ENCODE data around the gene DST.

DST gene

DNA sequence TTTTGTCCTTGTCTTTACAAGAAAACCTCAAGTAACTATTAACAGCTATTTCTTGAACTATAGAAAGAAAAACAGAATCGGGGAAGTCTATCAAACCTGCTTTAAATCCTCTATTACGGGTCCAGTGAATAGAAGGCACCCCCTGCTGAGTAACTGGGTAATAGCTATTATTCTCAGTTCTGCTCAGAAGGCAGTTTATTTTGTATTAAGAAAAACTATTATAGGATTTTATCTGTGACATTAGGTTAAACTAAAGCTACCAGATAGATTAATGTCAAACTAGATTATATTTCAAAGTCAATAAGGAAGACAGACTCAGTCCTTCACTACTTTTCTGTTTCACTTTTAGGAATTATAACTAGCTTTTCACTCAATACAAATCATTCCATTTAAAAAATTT lies 93.7 kb downstream of the DST start:
- Histone ChIP-seq H3K4me3 (ENCODE audit: low read length, poor library complexity, severe bottlenecking) (no peak overlapping the region), H3K9ac (ENCODE audit: low read depth, low read length, poor library complexity, severe bottlenecking) (no peak overlapping the region), H3K4me2 (ENCODE audit: low read depth, low read length, poor library complexity, severe bottlenecking) (no peak overlapping the region), H3K4me1 (ENCODE audit: insufficient read depth, low read length, poor library complexity, severe bottlenecking) (peaks cover 9% of the 10 kb centered on the region), H3K9me2 (replicated peaks; ENCODE audit: low read depth, low read length) (no peaks in the 10 kb centered on the region), H3K27me3 (ENCODE audit: insufficient read depth, low read length, poor library complexity, severe bottlenecking) (no peaks in the 10 kb centered on the region), H3K79me2 (ENCODE audit: insufficient read depth, low read length) (no peaks in the 10 kb centered on the region), H3K36me3 (ENCODE audit: insufficient read depth, low read length) (no peaks in the 10 kb centered on the region), H3F3A (ENCODE audit: low read depth) (0 out of 2 replicates have a peak, but pooled peaks cover 3% of the 10 kb centered on the region), H2AFZ (ENCODE audit: low read length) (no peak overlapping the region), H4K20me1 (ENCODE audit: insufficient read depth, low read length, poor library complexity, severe bottlenecking) (no peaks in the 10 kb centered on the region), H3K9me3 (ENCODE audit: insufficient read depth, low read depth, low read length) (no peaks in the 10 kb centered on the region)
- TF ChIP-seq, protein P1, sequence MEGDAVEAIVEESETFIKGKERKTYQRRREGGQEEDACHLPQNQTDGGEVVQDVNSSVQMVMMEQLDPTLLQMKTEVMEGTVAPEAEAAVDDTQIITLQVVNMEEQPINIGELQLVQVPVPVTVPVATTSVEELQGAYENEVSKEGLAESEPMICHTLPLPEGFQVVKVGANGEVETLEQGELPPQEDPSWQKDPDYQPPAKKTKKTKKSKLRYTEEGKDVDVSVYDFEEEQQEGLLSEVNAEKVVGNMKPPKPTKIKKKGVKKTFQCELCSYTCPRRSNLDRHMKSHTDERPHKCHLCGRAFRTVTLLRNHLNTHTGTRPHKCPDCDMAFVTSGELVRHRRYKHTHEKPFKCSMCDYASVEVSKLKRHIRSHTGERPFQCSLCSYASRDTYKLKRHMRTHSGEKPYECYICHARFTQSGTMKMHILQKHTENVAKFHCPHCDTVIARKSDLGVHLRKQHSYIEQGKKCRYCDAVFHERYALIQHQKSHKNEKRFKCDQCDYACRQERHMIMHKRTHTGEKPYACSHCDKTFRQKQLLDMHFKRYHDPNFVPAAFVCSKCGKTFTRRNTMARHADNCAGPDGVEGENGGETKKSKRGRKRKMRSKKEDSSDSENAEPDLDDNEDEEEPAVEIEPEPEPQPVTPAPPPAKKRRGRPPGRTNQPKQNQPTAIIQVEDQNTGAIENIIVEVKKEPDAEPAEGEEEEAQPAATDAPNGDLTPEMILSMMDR (conservative IDR thresholded peaks at IDR 0.05; ENCODE audit: low read length) = peak; percentile 61
- no peak for TF ChIP-seq EZH2phosphoT487 (IDR thresholded peaks at IDR 0.05; ENCODE audit: borderline replicate concordance)

DNA sequence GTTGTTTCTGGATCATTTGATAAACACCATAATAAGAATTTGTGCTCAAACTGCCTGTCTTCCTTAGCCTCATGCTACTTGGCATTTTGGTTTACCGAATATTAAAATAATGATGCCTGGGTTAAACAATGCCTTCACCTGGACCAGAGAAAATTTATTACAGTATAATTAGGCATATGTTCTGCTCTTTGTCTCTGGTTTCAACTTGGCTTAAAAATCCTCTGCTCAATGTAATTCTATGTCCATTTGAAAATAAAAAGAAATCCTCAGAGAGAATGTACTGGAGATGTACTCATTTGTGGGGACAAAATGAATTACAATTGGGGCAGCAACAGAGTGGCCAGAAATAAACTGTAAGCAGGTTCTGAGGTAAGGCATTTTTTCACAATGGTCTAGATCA lies 95.0 kb downstream of the DST start:
- Histone ChIP-seq H3K9me2 (replicated peaks; ENCODE audit: low read depth, low read length) (no peaks in the 10 kb centered on the region), H3K79me2 (ENCODE audit: insufficient read depth, low read length) (no peaks in the 10 kb centered on the region), H2AFZ (ENCODE audit: low read length) (no peak overlapping the region), H4K20me1 (ENCODE audit: insufficient read depth, low read length, poor library complexity, severe bottlenecking) (no peaks in the 10 kb centered on the region), H3K4me3 (ENCODE audit: low read length, poor library complexity, severe bottlenecking) (no peak overlapping the region), H3K4me1 (ENCODE audit: insufficient read depth, low read length, poor library complexity, severe bottlenecking) (peaks cover 13% of the 10 kb centered on the region), H3K4me2 (ENCODE audit: low read depth, low read length, poor library complexity, severe bottlenecking) (no peak overlapping the region), H3F3A (ENCODE audit: low read depth) (0 out of 2 replicates have a peak, but pooled peaks cover 4% of the 10 kb centered on the region), H3K36me3 (ENCODE audit: insufficient read depth, low read length) (no peaks in the 10 kb centered on the region), H3K27me3 (ENCODE audit: insufficient read depth, low read length, poor library complexity, severe bottlenecking) (no peaks in the 10 kb centered on the region), H3K9me3 (ENCODE audit: insufficient read depth, low read depth, low read length) (no peaks in the 10 kb centered on the region), H3K9ac (ENCODE audit: low read depth, low read length, poor library complexity, severe bottlenecking) (no peak overlapping the region)
- TF ChIP-seq EZH2phosphoT487 (IDR thresholded peaks at IDR 0.05; ENCODE audit: borderline replicate concordance) = no peak
- TF ChIP-seq, protein P1 (conservative IDR thresholded peaks at IDR 0.05; ENCODE audit: low read length) = no peak

DNA sequence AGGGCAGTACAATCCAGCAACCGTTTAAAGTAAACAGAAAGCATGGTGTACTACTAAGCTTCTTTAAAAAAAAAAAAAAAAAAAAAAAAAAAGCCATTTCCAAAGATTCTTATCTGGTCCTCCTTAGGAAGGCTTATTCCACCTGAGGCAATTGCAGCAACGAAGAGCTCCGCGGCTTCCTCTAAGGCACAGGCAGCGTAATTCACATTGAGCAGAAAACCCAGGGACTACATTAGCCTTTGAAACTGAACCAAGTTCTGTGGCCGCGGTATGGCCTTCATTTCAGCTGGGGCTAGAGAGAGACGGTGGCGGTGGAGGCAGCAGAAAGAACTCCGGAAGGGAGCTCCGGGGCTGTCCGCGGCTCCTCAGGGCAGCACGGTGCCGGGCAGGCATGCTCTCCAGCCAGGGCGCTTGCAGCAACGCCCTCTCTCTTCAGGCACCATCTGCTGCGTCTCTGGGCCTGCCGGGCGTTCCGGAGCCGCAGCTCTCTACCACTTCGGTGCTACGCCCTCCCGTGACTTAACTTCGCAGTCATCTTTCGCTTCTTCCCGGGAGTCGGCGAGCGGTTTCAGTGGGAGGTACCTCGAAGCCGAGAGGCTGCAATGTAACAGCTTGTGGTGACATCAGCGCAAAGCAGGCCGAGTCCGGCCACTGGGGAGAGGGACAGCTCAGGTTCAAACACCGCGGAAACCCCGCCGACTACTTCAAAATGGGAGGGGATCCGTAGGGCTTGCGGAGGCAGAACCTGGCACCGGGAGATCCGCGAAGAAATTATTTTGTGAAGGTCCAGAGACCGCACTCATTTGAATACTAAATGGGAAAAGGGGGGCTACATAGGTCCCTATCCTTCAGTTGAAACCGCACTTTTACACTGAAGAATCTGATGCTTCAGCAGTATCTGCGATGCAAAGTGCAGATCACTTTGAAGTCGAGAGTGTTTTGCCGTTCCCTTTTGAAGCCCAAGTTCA lies 100.0 kb downstream of the DST start:
- Histone ChIP-seq H4K20me1 (ENCODE audit: insufficient read depth, low read length, poor library complexity, severe bottlenecking) (no peaks in the 10 kb centered on the region), H3K9ac (ENCODE audit: low read depth, low read length, poor library complexity, severe bottlenecking) (peak overlapping the region; percentile 73), H3K4me1 (ENCODE audit: insufficient read depth, low read length, poor library complexity, severe bottlenecking) (peaks cover 38% of the 10 kb centered on the region)

More for the DNA sequence above, 100.0 kb downstream of the DST start:
- H3F3A ChIP-seq (ENCODE audit: low read depth) = 0 out of 2 replicates have a peak, but pooled peaks cover 4% of the 10 kb centered on the region
- H3K36me3 ChIP-seq (ENCODE audit: insufficient read depth, low read length) = no peaks in the 10 kb centered on the region
- H3K4me3 ChIP-seq (ENCODE audit: low read length, poor library complexity, severe bottlenecking) = peak overlapping the region; percentile 73
- TF ChIP-seq EZH2phosphoT487 (IDR thresholded peaks at IDR 0.05; ENCODE audit: borderline replicate concordance) = no peak
- TF ChIP-seq, protein P1 (conservative IDR thresholded peaks at IDR 0.05; ENCODE audit: low read length) = 0 out of 2 replicates have a peak, but pooled peaks have one; percentile 21
- H2AFZ ChIP-seq (ENCODE audit: low read length) = peak overlapping the region; percentile 88
- H3K9me2 ChIP-seq (replicated peaks; ENCODE audit: low read depth, low read length) = no peaks in the 10 kb centered on the region
- H3K27me3 ChIP-seq (ENCODE audit: insufficient read depth, low read length, poor library complexity, severe bottlenecking) = no peaks in the 10 kb centered on the region
- H3K4me2 ChIP-seq (ENCODE audit: low read depth, low read length, poor library complexity, severe bottlenecking) = peak overlapping the region; percentile 75
- peaks cover 23% of the 10 kb centered on the region for H3K79me2 ChIP-seq (ENCODE audit: insufficient read depth, low read length)
- no peaks in the 10 kb centered on the region for H3K9me3 ChIP-seq (ENCODE audit: insufficient read depth, low read depth, low read length)

All from Loucy (cell line).